Psoas muscle (tissue), 8 donors: ENCODE measurements around the gene PCCA. TPM values are rescaled to one million over a fixed set of nuclear protein-coding genes. Genes with fewer than 3 reads are reported as not detected.
"Not testable (repeated sequence)": the region's sequence is repeated elsewhere in the genome, so short reads cannot be mapped to it uniquely, and the experiment has no call there.

Experiments used
- ATAC-seq, 4 donors: fragments of 200-7000 bp; cut with Tn5 transposase; one replicate each; pipeline ENCODE4 v1.9.1; 2020; ENCODE audit warnings: moderate library complexity in 3 of 4, mild to moderate bottlenecking in 2 of 4
- DNase-seq, 2 donors: peaks; one replicate each; pipeline ENCODE4 v3.0.0-alpha.2; 2020
- H3K27ac ChIP-seq: fragments of 200-600 bp; one replicate; pipeline ENCODE4 v1.8.0; 2022
- H3K27me3 ChIP-seq, 3 donors: fragments of 200-600 bp in 1 of 3; one replicate each; pipeline versions ENCODE4 v1.6.1 to v1.8.0; 2013 to 2022; ENCODE audit warnings: low read length in 2 of 3, mild to moderate bottlenecking in 2 of 3, moderate library complexity in 1 of 3; ENCODE audit not compliant: insufficient read depth in 3 of 3
- H3K36me3 ChIP-seq, 2 donors: fragments of 200-600 bp in 1 of 2; one replicate each; pipeline versions ENCODE4 v1.6.1 to v1.8.0; 2013 to 2022; ENCODE audit warnings: low read depth in 1 of 2, mild to moderate bottlenecking in 1 of 2, moderate library complexity in 1 of 2; ENCODE audit not compliant: insufficient read depth in 1 of 2
- H3K4me1 ChIP-seq: fragments of 200-600 bp; one replicate; pipeline ENCODE4 v1.8.0; 2022
- H3K4me3 ChIP-seq: fragments of 200-600 bp; one replicate; pipeline ENCODE4 v1.8.0; 2022; ENCODE audit warnings: mild to moderate bottlenecking
- H3K9me3 ChIP-seq: fragments of 200-600 bp; one replicate; pipeline ENCODE4 v1.8.0; 2022
- WGBS, 3 donors: extraction: QIAGEN DNeasy Blood & Tissue Kit; methylation state at CpG; one replicate each; pipeline versions ENCODE4 v1.1.6 to v1.1.7; 2013; 5-methylcytosine and 5-hydroxymethylcytosine counted together
- intact Hi-C, 2 donors: fragments of 100-400 bp; cut with DNase I; formaldehyde crosslinking; loops; one replicate each; pipeline versions ENCODE4 v1.11.0 to v1.14.2; 2022
- polyA plus RNA-seq, 3 donors: library from polyadenylated mRNA; stranded (reverse); fragments of 200-250 nt; gene quantifications; one replicate each; pipeline ENCODE4 v1.2.3, GENCODE V29; 2013
- total RNA-seq, 4 donors: library from RNA; stranded (reverse); fragmentation: NEBNext Ultra II Directional in 2 of 4; extraction: Animal tissue kit (Norgen Biotek cat#: 25700) in 2 of 4; gene quantifications; one replicate each; pipeline versions ENCODE4 v1.2.1 to v1.2.4, GENCODE V29; 2021 to 2023
- TF ChIP-seq, protein P1 (sequence below): fragments of 200-600 bp; IDR thresholded peaks from one replicate; pipeline ENCODE4 v1.8.0; 2022; ENCODE audit warnings: antibody characterized with exemption
- donor health status: healthy with polysubstance abuse.
- donor health status: DM: no; HTN: no; CAD: no; lungs with moderate emphysema.
- donor health status: Bipolar disorder and iron deficiency.
- donor health status: healthy.
- donor health status: DM: yes; HTN: yes; CAD: no.
- donor health status: DM: no; HTN: no; CAD: no.
- donor health status: DM: no; HTN: no; CAD: no.
- donor health status: DM: yes; HTN: yes; CAD: no.

PCCA gene
- total and polyA plus RNA-seq, 7 donors, result 6.2 to 23.9 (median 13.3) TPM

DNA sequence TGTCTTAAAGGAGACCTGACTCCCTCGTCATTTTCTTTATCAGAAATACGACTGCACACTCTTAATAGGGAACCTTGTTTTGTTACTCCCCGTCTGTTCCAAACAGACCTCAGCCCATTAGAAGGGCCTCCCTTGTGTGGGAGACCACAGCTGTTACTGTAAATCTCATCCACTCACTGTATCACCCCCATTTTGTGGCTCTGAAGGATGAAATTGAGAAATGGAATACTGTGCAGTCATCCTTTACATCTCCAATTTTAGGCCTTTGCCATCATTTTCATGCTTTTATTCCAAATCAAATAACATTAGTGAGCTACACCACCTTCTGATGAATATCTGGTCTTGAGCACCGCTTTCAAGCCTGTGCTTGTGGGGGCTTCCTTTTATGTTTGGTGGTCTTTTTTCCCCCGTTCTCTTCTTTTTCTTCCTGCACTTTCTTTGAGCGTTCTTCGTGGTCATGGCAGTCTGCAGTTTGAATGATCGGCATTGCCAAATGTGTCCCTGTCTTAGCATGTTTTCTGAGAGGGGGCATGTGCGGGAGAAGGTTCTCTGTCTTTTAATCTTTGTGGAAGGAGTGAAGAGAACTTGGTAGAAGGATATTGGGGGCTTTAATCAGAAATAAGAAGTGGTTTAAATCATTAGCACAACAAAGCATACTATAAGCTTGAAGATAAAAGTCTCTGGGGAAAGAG is 433.9 kb downstream of the PCCA start:
- TF ChIP-seq, protein P1, sequence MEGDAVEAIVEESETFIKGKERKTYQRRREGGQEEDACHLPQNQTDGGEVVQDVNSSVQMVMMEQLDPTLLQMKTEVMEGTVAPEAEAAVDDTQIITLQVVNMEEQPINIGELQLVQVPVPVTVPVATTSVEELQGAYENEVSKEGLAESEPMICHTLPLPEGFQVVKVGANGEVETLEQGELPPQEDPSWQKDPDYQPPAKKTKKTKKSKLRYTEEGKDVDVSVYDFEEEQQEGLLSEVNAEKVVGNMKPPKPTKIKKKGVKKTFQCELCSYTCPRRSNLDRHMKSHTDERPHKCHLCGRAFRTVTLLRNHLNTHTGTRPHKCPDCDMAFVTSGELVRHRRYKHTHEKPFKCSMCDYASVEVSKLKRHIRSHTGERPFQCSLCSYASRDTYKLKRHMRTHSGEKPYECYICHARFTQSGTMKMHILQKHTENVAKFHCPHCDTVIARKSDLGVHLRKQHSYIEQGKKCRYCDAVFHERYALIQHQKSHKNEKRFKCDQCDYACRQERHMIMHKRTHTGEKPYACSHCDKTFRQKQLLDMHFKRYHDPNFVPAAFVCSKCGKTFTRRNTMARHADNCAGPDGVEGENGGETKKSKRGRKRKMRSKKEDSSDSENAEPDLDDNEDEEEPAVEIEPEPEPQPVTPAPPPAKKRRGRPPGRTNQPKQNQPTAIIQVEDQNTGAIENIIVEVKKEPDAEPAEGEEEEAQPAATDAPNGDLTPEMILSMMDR, result no peak
- Histone ChIP-seq H3K27me3 (no peaks in the 10 kb centered on the region), H3K27ac (no peak overlapping the region), H3K9me3 (no peaks in the 10 kb centered on the region), H3K4me3 (no peak overlapping the region), H3K4me1 (no peaks in the 10 kb centered on the region), H3K36me3 (peaks cover 0 to 12% of the 10 kb centered on the region in 2 donors)
- no peak for ATAC-seq
- intact Hi-C loops, result no loop called here
- 88 to 92% (median 89%) methylated on average over 9 of the region's 9 CpGs for WGBS, 3 donors
- no peak for DNase-seq

DNA sequence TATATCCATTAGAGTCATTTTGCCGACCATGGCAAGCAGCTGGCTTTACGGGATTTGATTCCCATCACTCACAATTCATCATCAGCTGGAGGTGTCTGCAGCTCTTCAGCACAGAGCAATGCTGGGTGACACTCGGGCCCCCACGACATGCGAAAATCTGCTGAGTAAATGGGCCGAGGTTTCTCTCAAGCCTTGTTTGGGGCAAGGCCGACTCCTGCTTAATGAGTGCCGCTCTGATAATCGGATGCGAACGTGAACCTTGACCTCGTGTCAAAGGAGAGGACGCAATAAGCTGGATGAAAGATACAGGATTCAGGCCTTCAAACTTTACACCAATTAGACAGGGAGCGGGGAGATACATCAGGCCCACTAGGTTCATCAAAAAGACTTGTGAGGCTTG is 434.5 kb downstream of the PCCA start:
- Histone ChIP-seq H3K9me3 (no peaks in the 10 kb centered on the region), H3K36me3 (peaks cover 0 to 18% of the 10 kb centered on the region in 2 donors), H3K4me1 (no peaks in the 10 kb centered on the region), H3K4me3 (no peak overlapping the region), H3K27ac (no peak overlapping the region), H3K27me3 (no peaks in the 10 kb centered on the region)
- intact Hi-C loops, result no loop called here
- TF ChIP-seq, protein P1, result no peak
- DNase-seq, result no peak
- no peak for ATAC-seq
- WGBS, 3 donors, result 82 to 85% (median 82%) methylated on average over 14 of the region's 14 CpGs

DNA sequence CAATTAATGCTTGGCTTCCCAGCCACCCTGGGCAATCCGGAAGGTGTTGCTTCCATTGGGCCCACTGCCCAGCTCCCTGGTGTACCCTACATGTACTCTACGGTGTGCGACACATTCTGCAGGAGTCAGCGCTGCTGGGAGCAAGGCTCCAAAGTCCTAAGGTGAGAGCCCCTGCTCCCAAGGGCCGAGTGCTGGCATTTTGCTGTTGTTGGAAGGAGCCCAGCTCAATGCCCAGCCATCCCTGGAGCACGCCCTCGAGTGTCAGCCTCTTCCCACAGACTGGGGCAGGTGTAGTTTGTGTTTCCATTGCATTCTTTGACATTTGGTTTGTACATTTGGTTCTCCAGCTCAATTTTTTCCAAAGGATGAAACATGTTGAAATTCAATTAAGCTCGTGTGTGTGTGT is 435.1 kb downstream of the PCCA start:
- 84 to 92% (median 90%) methylated on average over 8 of the region's 8 CpGs for WGBS, 3 donors
- TF ChIP-seq, protein P1, result no peak
- Histone ChIP-seq H3K4me3 (no peak overlapping the region), H3K4me1 (no peaks in the 10 kb centered on the region), H3K27ac (no peak overlapping the region), H3K9me3 (no peaks in the 10 kb centered on the region), H3K27me3 (no peaks in the 10 kb centered on the region), H3K36me3 (peaks cover 0 to 24% of the 10 kb centered on the region in 2 donors)
- intact Hi-C loops, result no loop called here
- DNase-seq (no peak), ATAC-seq (no peak)

DNA sequence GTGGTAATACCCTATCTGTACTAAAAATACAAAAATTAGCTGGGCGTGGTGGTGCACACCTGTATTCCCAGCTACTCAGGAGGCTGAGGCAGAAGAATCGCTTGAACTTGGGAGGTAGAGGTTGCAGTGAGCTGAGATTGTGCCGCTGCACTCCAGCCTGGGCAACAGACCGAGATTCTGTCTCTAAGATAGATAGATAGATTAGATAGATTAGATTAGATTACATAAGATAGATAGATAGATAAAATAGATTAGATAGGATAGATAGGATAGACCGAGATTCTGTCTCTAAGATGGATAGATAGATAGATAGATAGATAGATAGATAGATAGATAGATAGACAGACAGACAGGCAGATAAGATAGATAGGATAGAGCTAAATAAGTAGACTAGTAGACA is 435.8 kb downstream of the PCCA start:
- H3K4me3 ChIP-seq, H3K9me3 ChIP-seq, intact Hi-C loops, DNase-seq, H3K4me1 ChIP-seq, ATAC-seq, H3K27me3 ChIP-seq, H3K27ac ChIP-seq: not testable (repeated sequence)
- peaks cover 0 to 24% of the 10 kb centered on the region in 2 donors for H3K36me3 ChIP-seq
- WGBS, 3 donors, result 95 to 99% (median 98%) methylated on average over 5 of the region's 5 CpGs

DNA sequence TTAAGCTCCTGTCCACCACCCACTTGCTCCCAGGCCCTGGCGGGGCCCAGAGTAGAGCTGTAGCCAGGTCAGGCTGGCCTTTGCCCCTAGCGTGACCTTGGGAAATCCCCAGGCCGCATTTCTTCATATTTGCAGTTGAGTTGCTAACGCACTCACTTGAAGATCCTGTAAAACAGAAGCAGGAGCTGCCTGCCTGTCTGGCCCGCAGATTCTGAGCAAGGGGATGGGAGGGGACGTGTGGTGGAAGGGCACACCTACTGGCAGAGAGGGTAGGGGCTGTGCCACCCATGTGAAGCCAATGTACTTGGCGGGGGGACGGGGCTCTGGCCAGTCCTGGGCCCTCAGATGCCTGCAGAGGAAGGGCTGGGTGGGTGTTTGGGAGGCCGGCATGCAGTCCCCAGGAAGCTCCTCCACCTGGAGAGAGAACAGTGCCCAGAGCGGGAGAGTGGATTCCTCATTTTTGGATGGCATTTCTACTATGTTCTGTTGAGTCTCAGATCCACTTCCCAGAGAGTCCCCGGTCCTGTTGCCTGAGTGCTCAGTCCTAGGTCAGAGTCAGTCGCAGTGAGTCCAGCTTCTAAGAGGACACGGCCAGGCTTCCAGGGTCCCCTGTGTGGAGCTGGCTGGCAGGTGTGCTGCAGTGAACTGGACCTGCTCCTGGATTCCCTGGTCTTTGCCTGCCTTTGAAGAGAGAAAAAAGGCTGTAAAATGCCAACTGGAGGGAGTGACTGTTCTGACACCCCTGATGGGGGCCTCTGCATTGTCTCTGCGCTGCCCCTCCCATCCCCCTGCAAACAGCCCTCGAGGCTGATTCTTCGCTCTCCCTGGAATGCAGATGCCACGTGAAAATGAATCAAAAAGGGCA is 436.8 kb downstream of the PCCA start:
- Histone ChIP-seq H3K27me3 (no peaks in the 10 kb centered on the region), H3K4me1 (no peaks in the 10 kb centered on the region), H3K9me3 (no peaks in the 10 kb centered on the region), H3K36me3 (peaks cover 0 to 24% of the 10 kb centered on the region in 2 donors), H3K27ac (no peak overlapping the region), H3K4me3 (no peak overlapping the region)
- DNase-seq (no peak), ATAC-seq (no peak)
- TF ChIP-seq, protein P1, result no peak
- WGBS, 3 donors, result 88 to 93% (median 92%) methylated on average over 17 of the region's 17 CpGs
- intact Hi-C loops, result no loop called here
